GM18909 (cell line): ENCODE results near the gene CAST.

Experiments used
- ATAC-seq: cut with Tn5 transposase; IDR thresholded peaks from one replicate; pipeline ENCODE4 v1.9.1; 2021; ENCODE audit warnings: mild to moderate bottlenecking; ENCODE audit not compliant: unreplicated experiment, poor library complexity

Gene CAST

DNA sequence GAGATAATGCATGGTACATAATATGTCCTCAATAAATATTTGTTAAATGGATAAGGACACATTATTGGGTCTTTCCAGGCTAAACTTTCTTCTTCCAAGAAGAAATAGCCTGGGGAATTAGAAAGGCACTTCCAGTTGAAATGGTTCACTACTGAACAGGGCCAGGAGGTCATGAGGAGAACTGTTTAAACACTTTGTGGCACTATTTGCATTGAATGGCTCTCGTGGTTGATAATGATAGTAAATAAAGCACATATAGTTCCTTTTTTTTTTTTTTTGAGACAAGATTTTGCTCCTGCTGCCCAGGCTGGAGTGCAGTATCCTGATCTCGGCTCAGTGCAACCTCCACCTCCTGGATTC is 19.9 kb upstream of the CAST start:
- no peak for ATAC-seq

DNA sequence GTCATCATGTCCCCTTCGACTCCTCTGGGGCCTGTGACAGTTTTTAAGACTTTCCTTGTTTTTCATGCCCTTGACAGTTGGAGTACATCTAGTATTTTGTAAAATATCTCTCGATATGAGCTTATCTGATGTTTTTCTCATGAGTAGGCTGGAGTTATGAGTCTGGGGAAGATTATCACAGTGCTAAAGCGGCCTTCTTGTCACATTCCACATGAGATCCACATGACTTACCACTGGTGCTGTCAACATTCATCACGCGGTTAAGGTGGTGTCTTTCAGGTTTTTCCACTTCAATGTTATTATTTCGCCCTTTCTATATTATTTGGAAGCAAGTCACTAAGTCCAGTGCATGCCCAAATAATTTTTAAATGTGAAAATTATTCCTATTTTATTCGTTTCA is 17.1 kb upstream of the CAST start:
- ATAC-seq = no peak

DNA sequence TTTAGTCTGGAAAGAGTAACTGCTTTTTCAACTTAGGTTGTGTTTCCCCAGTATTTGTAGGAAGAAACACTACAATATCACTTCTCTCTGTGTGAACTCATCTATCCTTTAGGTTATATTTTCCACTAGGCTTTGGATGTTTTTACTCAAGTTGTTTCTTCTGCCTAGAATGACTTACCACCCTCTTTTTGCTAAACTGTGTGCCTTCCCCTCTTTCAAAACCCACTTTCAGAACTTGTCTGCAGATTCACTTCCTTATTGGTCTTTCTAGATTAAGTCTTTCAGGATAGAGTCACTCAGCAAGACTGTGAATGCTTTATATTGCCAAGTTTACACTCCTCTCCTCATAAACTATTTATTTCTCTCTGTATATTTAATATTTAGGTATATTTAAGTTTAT is 14.2 kb upstream of the CAST start:
- peak; percentile 67 for ATAC-seq

DNA sequence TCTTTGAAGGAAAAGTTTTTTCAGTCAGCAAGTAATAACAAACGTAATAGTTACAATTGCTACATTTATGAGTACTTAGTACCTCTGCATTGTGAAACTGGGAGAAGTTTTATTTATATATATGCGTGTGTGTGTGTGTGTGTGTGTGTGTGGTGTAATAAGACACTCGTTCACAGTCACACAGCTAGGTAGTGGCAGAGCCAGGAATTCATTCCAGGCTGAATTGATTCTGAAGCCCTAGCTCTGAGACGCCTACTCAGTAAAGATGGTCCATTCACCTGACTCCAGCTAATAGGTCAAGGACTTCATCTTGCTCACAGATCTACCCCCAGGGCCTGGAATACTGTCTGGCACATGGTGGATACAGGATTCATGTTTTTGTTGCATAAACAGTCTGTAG is 13.6 kb upstream of the CAST start:
- no peak for ATAC-seq

DNA sequence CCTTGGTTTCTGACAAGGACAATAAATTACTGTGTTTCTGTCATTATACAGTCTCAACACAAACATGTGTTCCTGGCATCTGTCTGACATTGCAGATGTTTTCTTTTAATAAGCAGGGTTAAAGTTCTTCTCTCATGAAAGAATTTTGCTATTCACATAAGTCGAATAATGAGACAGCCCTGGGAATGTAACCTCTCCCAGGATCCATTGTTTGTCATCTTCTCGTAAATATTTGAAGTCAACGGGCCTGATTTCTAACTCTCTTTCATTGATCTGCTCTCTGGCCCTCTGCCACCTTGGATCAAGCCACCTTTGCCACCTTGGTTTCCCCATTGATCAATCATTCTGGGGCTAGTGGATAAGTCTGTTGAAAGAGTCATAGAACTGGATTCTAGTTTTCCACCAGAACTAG is 12.9 kb upstream of the CAST start:
- ATAC-seq = no peak

DNA sequence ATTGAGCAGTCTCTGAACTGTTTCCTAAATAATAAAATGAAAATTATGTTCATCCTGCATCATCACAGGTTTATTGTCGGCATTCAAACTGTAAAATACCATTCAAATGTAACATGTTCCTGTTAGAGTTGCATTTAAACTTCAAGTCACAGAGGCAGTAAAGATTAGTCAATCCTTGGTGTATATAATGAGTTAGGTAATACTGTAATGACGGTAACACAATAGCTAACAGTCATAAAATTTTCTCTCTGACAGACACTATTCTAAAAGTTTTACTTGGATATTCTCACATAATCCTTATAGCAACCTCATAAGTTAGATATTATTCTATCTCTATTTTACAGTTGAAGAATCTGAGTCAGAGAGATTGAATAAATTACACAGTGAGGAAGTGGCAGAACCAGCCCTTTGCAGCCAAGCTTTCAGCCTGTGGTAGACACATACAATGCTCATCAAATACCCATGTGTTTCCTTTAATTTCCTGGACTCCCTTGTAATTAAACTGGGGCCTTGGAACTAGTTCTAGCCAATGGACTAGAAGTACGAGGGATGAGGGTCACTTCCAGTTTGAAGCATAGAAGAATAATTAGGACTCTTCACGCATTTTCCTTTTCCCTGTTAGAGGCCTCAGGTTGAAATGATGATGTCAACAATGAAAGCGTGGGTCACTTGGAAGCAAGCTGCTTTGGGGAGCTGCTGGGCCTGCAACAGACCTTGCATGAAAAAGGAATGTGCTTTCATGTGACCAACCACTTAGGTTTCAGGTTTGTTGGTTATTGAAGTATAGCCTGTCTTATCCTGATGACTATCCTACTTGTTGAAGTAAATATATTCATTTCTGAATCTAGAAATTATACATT is 12.3 kb upstream of the CAST start:
- ATAC-seq = no peak

DNA sequence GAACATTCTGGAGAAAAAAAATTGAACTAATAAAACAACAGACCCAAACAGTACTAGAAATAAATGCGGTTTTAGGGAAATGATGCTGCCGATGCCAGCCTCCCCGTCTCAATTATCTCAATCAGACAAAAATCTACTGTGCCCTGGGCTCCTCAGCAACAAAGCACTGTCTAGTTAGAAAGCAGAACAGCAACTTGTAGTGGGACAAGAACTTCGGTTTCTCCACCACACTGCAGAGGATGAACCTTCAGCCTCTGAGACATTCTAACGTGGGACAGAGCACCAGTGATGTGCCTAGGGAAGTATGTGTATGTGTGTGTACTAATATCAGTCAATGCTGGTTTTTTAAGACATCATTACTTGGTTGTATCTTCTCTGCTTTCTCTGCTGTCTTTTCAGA is 11.1 kb upstream of the CAST start:
- ATAC-seq = no peak

DNA sequence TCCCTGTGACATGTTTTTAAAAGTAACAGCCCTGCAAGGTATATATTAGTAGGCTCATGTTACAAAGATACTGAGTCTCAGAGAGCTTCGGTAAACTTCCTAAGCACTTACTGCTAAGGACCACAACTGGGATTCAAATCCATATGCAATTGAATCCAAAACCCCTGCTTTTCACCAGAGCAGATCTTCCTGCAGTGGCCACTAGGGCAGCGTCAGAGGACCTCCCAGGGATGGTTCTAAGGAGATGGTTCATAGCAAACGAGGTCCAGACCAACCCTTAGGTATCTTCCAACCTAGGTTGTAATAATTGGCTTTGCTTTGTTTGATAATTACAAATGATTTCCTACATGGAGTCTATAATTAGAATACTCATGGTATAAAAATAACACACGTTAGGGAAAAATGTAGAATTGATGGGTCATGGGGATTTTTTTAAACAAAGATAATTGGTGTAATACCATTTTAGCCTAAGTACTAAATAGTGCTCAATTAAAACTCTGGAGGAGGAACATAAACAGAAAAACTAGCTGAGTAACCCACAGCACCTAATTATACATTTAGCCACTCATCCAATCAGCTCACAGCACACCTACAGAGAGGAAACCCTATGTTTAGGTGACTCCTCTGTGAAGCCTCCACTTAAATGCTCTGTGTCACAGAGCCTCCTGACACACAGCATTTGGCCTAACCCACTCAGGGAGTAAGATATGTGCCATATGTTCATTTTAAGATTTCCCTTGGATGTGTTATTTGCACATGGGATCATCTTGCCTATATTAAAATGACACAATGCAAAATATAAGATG is 10.0 kb upstream of the CAST start:
- no peak for ATAC-seq

DNA sequence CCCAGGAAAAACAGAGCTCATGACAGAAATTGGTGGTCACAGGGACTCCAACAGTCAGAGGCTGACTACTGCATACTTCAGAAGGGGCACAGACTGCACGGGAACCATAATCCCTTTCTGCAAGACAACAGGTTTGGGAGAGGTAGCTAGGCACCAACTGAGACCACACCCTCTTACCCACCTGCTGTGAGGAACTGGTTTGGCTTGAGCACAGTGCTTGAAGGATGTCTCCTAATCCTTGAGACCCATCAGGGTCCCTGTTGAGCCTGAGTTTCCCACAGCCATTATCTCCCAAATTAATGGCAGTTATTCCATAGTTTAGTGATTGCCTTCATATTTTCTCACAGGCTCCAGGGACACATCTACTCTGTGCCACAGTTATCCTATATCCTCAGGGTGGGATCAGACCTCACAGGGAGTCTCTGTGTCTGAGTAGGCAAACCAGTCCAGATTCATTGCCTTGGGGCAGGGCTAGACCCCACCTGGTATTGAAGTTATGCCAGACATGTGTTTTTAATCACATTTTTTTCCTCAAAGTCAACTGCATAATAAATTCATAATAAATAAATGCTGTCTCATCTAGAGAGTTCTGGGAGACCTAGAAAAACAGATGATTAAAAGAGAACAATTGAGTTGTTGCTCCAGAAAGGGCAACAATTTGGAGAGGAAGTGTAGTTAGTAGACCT is 9.3 kb upstream of the CAST start:
- ATAC-seq = no peak

DNA sequence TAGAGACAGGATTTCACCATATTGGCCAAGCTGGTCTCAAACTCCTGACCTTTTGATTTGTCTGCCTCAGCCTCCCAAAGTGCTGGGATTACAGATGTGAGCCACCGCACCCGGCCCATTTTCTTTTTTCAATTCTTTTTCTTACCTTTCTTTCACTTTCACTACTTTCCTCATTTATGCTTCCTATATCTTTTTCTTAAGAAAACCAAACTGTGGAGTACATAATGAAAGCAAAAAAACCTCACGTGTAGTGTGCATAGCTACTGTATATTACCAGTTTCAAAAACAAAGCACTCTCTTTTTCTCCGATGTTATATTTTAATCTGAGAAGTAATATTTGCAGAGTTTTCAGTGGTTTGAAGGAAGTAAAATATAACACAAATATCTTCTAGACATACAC is 8.0 kb upstream of the CAST start:
- no peak for ATAC-seq

DNA sequence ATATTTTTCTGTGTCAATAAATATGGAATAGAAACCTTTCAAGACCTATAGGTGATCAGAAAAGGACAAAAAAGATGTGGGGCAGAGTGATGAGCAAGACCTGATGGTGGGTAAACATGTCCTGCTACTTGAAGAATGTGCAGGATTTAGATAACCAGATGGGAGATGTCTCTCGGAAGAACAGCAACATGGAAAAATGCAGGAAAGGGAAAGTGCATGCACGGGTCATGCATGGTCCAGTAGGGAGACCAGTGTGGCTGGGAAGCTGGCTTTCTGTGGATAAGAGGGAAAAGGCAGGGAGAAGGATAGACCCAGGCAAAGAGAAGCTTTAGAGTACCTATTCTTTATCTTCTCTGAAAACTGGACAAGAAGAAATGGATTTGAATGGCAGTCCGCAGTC is 7.1 kb upstream of the CAST start:
- no peak for ATAC-seq

DNA sequence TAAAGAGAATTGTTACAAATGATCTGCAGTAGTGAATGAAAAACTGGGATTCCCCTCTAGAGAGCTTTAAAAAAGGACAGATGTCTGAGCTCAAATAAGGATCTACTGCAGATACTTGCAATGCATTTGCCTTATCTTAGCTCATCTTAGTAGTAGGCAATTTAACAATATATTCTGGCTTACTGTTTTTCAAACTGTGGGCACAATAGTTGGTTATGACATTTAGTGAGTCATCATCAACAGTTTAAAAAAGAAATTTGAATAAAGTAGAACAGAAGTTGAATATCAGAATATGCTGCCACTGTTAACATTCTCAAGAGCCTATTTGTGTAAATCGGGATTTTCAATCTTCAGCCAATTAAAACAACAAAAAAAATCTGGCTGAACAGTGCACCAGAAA is 6.7 kb upstream of the CAST start:
- no peak for ATAC-seq

DNA sequence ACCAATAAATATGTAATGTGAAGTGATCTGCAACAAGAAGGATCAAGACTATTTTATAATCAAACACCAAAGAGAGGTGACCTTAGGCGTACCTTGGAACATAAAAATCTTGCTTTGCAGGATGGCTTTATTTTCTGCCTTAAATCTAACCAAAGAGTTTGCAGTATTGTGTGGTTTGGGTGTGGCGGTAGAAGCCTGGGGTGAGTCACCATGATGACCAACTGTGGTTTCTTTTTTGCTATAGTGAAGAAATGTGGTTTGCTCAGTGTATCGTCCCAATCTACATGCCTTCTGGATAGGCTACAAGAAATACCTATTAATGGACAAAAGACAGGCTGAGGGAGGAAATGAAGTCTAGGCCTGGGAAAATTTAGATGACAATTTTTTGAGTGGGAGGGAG is 5.1 kb upstream of the CAST start:
- peak; percentile 76 for ATAC-seq

DNA sequence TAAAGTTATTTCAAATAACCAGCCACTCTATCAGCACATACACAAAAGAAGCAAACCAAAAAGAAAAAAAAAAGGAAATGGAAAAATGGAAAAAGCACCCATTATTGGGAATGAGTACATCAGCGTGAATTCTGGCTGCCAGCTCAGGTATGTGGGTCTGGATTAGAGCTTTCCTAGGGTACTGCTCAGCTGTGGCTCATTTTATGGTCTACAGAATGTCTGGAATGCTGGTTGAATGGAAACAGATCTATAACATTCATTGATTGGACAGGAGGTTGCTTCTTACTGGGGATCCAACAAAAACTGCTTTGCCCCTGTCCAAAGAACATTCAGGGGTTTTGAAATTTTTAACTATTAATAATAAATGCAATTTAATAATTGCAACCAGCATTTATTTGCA is 3.9 kb upstream of the CAST start:
- ATAC-seq = no peak

DNA sequence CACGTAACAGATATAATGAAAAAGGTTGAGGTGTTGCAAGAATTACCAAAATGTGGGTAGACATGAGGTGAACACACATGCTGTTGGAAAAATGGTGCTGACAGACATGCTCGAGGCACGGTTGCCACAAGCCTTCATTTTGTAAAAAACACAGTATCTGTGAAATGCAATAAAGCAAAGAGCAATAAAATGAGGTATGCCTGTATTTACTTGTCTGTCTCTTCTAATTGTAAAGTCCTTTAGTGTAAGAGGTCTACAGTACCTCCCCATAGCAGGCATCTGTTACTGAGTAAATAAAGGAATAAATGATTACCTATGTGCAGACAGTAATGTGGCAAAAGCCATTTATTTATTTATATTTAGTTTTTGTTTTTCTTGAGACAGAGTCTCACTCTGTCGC is 3.0 kb upstream of the CAST start:
- ATAC-seq = no peak

DNA sequence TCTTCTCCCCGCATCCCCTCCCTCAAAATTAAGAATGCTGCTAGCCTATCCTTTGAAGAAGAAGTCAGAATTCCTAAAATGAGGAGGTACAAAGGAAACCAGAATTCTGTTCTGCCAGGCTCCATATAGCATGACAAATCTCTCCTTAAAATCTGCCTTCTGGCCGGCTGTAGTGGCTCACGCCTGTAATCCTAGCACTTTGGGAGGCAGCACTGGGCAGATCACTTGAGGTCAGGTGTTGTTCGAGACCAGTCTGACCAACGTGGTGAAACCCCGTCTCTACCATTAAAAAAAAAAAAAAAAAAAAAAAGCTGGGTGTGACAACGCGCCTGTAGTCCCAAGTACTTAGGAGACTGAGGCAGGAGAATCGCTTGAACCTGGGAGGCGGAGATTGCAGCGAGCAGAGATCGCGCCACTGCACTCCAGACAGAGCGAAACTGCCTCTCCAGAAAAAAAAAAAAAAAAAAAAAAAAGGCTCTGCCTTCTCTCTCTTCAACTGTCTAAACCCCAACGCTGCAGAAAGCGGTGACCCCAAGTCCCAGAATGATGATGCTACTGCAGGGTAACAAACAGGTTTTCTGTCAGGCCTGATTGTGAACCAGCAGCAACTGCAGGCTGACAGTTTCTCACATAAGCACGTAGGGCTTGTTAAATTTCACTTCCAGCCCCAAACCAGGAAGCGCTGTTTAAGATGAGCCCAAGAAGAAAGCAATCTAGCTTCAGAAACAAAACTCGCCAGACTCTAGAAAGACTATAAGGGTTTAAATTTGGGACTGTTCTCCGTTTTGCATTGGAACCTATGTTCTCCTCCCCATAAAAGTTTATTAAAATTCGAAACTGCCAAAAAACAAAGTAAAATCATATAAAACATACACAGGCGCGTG is 963 bp upstream of the CAST start:
- ATAC-seq = peak; percentile 24

DNA sequence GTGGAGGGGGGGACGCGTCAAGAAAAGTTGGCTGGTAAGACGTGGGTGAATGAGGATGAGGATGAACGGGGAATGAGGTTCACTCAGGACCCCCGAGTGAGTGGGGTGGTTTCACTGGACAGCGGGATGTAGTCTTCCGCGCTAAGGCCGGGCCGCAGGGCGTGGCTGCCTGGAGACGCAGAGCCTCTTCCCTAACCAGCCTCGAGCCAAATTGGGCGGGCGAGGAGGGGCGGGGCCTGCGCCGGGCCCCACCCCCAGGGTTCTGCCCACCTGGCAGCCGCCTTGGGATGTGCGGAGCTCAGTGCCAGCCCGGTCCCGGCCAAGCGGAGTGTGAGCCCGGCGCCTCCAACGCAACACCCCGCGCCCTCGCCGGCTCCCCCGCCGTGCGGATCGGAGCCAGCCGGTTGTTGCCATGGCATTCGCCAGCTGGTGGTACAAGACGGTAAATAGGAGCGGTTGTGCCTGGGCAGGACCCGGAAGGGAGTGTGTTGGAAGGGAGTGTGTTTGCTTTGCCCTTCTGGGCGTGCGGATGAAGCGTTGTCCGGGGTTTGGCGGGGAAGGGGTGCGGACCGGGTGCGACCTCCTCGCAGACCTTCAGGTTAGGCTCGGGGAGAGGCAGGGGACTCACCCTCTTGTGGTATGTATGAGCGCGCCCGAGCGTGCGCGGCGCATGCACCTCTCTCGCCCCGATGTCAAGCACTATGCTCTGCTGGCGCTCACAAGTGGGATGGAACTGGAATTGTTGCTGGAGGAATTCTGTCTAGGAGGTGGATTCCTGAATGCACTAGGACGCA is 746 bp downstream of the CAST start:
- ATAC-seq = peak; percentile 80

DNA sequence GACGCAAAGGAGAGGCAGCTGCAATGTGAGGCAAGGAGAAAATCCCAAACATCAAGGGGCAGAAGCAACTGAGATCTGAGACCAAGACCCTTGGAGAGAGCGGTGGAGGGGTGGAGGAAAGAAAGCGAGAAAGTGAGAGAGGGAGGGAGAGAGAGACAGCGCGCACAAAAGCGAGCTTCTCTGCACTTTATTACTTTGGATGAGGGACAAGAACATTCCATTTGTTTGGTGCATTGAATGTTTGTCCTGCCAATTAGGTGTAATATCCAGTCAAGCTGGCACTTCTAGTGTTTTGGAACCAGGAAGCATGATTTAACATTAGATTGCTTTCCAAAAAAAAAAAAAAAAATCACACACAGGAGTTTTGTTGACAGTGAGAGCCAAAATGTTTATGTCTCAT is 1.4 kb downstream of the CAST start:
- no peak for ATAC-seq

DNA sequence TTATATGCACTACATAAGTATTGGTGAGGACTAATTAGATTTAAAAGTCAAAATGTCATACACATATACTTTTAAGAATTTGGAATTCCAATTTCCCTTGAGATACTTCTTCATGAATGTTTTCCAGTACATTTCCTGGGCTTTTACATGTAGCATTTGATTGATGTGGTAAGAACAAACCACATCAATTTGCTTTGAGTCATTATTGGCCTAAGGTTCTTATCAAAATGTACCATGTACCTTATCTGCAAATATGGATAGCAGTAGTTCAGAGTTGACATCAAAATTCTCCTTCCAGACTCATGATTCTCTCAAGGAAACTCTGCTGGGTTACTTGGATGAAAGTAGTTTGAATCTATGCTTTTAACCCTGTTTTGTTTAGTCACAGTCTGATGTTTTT is 2.5 kb downstream of the CAST start:
- no peak for ATAC-seq

DNA sequence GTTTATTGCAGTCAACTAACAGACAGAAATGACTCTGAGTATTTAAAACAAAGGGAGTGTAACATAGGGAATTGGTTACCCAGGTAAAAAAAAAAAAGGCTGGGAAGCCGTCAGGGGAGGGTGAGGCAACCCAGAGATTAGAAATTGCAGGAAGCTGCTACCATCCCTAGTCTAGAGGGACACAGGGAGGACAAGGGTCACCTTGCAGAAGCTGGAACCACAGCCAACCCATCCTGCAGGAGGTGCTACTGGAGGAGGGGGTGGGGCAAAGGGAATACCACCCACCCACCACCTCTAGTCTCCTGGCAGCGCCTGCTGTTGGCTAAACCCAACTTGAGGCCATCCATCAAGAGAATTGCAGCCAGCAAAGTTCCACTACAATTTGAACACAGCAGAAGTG is 6.5 kb downstream of the CAST start:
- ATAC-seq = no peak
